NCI-H1105 treated with DMSO at 0.1 percent for 48 hours (cell line): ENCODE data around the gene ZACN.
A peak's percentile ranks its signal among the peaks of the same experiment; 100 is the strongest.
"Not testable (repeated sequence)": the region's sequence is repeated elsewhere in the genome, so short reads cannot be mapped to it uniquely, and the experiment has no call there.

Experiments used
- DNase-seq: peaks from one replicate; lab custom pipeline; 2025; lab: John Stamatoyannopoulos, UW

Gene ZACN

GRCh38 chr17:76054112-76054476 is 24.9 kb upstream of the ZACN start:
- DNase-seq: no peak

GRCh38 chr17:76056882-76057281 is 22.1 kb upstream of the ZACN start:
- no peak for DNase-seq

GRCh38 chr17:76058264-76058663 is 20.7 kb upstream of the ZACN start:
- not testable (repeated sequence) for DNase-seq

GRCh38 chr17:76063875-76064546 is 15.0 kb upstream of the ZACN start:
- DNase-seq: no peak

- no peak for DNase-seq
These were observed 13.2 kb upstream of the ZACN start for GRCh38 chr17:76065775-76066174.

- no peak for DNase-seq
These were observed 7.3 kb upstream of the ZACN start for GRCh38 chr17:76071531-76072147.

- peak; percentile 90 for DNase-seq
These were observed 6.7 kb upstream of the ZACN start, which contains the start of gene SRP68 for GRCh38 chr17:76072148-76072858. Gene SRP68 (minus strand): TSS chr17:76072517. CDS start chr17:76072491, 26 bp downstream.

GRCh38 chr17:76074390-76075363 is 4.3 kb upstream of the ZACN start, which contains the start of gene GALR2:
Gene GALR2 (plus strand): TSS chr17:76074781. CDS start chr17:76074884, 103 bp downstream.
- DNase-seq: no peak

- no peak for DNase-seq
These were observed 3.4 kb upstream of the ZACN start for GRCh38 chr17:76075364-76076145.

- no peak for DNase-seq
These were observed 2.7 kb upstream of the ZACN start for GRCh38 chr17:76076146-76076764.

- DNase-seq: no peak
These were observed 2.0 kb upstream of the ZACN start for GRCh38 chr17:76076765-76077583.

GRCh38 chr17:76077584-76078110 is 1.3 kb upstream of the ZACN start:
- DNase-seq: no peak

- not testable (repeated sequence) for DNase-seq
These were observed 612 bp upstream of the ZACN start for GRCh38 chr17:76078370-76078769.

GRCh38 chr17:76079535-76079955 is 563 bp downstream of the ZACN start:
- DNase-seq: no peak

- peak; percentile 4 for DNase-seq
These were observed 1.2 kb downstream of the ZACN start for GRCh38 chr17:76079956-76080767.

GRCh38 chr17:76080768-76081287 is 1.8 kb downstream of the ZACN start:
- DNase-seq: no peak

- DNase-seq: no peak
These were observed 2.6 kb downstream of the ZACN start for GRCh38 chr17:76081295-76082210.
